Activated CD8-positive, alpha-beta memory T cell treated with anti-CD3 and anti-CD28 coated beads, Interleukin-2, amount 50 U/mL, for 24 hours (primary cell): Measurements from ENCODE around the gene CNTN5.
"Not testable (repeated sequence)": the region's sequence is repeated elsewhere in the genome, so short reads cannot be mapped to it uniquely, and the experiment has no call there.

ENCODE experiments used
- DNase-seq: peaks from one replicate; pipeline ENCODE4 v3.0.0-alpha.2; 2020; ENCODE audit errors: extremely low read depth

CNTN5 gene

DNA sequence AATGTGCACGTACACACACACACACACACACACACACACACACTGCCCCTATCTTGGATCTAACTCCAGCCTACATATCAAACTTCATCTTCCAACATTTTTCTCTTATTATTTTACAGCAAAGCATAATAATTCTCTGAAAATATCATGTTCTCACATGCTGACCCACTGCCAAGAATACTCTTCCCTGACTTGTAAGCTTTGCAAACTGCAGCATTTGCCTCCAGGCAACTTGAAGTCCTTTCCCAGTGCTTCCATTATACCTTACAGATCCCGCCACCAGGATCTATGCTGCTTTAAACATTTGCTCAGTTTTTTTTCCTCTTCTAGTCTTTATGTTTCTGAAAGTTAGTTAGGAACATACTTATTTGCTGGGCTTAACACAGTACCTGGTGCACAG is 1183.0 kb downstream of the CNTN5 start:
- no peak for DNase-seq

GRCh38 chr11:100205926-100206325 is 1185.2 kb downstream of the CNTN5 start:
- no peak for DNase-seq

- DNase-seq = no peak
Measured at GRCh38 chr11:100208207-100208606, 1187.5 kb downstream of the CNTN5 start.

DNA sequence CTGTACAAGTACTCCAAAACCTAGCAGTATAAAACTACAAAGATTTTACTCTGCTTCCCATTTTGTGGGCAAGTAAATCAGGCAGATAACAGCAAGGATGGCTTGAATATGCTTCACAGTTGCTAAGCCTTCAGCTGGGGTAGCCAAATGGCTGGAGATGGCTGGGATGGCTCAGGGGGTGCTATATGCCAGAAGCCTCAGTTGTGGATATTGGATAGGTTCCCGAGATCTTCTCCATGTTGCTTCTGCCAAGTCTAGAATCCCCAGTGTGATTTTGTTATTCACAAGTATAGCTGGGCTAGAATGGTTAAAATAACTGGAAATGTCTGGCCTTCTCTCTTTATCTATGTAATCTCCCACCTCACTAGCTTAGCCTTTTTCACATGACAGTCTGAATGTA is 1194.0 kb downstream of the CNTN5 start:
- no peak for DNase-seq

DNA sequence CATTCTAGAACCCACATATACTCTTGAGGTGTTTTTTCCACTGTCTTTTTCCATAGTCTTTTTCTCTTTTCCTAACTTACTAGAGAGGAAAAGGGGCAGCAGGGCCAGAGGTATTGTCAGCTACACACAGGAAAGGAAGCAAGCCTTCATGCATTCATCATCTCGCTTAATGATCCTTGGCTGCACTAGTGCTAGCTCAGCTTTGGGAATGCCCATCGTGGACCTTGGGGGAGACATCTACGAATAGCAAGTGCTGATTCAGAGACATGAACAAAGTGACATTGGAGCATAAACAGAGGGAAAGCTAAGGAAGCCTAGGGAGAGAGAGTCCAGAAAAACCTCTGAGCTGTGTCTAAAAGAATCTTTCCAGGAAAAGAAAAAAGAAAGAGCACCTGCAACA is 1200.1 kb downstream of the CNTN5 start:
- DNase-seq = no peak

- DNase-seq = no peak
Measured at GRCh38 chr11:100221791-100222190, 1201.0 kb downstream of the CNTN5 start.

DNA sequence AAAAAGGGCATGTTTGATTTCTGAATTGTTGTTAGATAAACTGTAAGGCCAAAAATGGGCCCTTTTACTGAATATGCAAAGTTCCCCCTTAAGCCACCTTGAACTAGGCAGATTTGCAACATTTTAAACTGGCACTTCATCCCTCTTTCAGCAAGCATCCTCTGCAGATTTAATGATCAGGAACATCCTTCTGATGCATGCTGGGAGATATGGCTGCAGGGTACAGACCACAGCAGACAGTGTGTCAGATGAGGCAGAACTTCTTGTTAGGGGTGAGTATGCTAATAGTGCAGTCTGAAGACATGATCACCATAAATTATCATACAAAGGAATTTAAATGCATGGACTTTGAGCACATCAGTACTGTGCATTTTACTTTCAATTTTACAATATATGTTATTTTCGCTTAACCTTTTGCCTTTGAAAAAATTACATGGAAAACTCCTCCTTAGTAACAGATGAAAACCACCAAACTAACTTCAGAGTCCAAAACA is 1203.8 kb downstream of the CNTN5 start:
- DNase-seq = no peak

- DNase-seq = no peak
Measured at GRCh38 chr11:100229086-100229485, 1208.3 kb downstream of the CNTN5 start.

DNA sequence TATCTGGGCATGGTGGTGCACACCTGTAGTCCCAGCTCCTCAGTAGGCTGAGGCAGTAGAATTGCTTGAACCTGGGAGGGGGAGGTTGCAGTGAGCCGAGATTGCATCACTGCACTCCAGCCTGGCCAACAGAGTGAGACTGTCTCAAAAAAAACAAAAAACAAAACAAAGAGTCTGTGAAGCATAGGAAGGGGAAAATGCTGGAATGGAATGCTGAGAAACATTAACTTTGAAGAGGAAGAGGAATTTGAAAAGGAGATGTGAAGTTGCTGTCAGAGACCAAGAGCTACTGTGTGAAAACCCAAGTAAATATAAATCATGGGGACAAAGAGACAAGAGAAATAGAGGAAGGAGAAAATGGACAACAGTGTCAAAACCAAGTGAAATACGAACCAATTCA is 1211.3 kb downstream of the CNTN5 start:
- DNase-seq = no peak

DNA sequence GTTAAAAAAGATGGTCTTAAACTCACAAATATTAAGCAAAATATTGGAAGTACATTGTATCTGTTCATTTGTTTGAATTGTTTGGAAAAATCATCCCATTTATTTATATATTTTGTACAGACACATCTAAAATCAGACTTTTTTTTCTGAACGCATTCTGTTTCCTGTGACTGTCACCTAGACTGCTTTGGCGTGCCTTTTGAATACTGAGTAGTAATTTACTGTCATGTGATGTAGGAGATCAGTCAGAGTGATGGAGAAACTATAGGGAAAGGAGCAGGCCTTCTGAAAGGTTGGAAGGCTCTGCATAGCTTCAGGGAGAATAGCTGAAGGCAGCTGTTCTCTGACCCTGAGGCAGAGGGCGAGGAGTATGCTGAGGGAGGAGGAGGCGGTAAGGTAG is 1214.3 kb downstream of the CNTN5 start:
- DNase-seq = no peak

GRCh38 chr11:100240025-100240539 is 1219.3 kb downstream of the CNTN5 start:
- DNase-seq = no peak

DNA sequence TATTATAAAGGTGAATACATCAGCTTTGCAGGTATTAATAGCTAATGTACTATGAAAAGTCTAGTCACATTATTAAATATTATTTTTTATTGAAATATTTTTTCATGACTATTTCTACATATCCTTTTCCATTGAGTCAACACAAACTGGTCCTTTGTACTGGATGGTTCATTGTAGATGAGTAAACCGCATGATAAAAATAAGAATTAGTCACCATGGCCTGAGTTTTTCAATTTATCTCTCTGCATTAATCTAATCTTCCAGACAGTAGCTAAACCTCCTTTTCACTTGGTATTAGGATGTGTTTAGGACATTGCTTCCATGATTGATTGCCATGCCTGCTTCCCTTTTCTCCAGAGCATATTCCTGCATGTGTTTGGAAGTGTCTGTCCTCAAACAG is 1227.0 kb downstream of the CNTN5 start:
- DNase-seq = no peak

- not testable (repeated sequence) for DNase-seq
Measured at GRCh38 chr11:100257238-100257803, 1236.6 kb downstream of the CNTN5 start.

- DNase-seq = no peak
Measured at GRCh38 chr11:100269516-100269915, 1248.8 kb downstream of the CNTN5 start.

DNA sequence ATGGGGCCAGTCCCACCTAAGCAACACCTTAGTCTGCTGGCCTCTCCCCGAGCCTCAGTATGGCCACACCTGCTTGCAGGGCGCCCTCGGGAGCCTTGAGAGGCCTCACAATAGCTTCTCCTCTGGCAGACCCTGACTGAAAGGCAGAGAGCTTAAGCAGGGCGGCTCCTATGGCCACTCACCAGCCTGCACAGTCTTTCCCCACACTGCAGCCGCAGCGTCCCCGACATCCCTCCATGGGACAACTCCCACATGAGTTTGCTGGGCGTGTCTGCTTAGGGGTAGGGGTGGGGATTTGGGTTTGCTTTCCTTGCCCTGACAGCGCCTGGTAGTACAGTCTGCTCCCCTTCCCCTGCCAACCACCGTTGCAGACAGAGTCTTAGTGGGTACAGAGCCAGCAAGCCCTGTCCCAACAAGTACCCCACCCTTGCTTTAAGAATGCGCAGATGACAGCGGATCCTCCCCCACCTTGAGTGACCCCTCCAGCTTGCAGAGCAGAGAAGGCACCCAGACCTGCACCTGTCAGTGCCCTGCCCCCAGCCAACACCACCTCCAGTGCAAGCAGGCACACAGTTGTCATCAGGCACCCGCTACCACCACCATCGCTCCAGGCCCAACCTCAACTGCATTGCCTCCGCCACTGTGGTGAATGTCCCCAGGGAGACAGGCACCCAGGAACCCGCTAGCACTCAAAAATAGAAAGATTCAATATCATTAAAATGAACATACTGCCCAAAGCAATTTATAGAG is 1252.5 kb downstream of the CNTN5 start:
- no peak for DNase-seq

GRCh38 chr11:100274466-100274865 is 1253.7 kb downstream of the CNTN5 start:
- not testable (repeated sequence) for DNase-seq

DNA sequence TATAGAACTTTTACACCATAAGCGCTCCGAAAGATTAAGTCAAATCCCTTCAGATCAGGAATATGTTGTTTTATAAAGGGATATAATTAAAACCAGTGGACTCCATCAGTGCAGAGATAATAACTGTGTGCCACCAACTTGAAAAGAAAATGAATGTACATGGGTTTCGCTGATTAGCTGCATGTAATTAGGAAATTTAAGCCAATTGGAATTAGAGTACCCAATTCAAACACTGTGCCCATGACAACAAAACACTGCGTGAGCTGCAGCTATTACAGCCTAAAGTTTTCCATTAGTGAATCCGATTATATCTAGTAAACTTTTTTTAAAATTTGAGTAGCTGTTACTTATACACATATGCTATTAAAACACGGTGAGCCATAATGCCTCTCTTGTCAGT is 1274.0 kb downstream of the CNTN5 start:
- no peak for DNase-seq

DNA sequence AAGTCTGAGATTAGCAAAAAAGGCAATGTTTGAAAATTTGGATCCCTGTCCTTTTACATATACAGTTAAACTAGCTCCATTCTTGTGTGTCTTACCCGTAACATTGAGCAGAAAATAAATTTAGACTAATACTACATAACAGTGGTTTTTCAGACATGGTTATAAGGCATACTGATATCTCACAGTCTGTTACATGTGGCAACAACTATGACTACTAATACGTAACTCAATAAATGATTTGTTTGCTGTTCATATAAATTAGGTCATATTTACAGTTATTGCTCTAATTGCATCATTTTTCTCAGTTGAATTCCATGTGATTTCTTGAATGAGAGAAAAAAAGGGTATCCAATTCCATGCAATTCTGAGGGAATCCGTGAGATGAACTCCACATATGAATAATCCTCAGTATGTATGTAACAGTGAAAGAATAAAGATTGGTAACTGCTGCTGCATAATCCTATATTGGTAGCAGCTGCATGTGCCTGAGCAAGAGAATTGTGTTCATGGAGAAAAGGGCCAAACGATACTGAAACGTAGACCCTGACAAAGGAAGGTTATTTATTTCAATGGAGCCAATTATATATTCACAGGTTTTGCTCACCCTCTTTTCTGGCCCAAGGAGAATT is 1275.4 kb downstream of the CNTN5 start:
- DNase-seq = no peak

GRCh38 chr11:100297516-100297915 is 1276.8 kb downstream of the CNTN5 start:
- DNase-seq = no peak

DNA sequence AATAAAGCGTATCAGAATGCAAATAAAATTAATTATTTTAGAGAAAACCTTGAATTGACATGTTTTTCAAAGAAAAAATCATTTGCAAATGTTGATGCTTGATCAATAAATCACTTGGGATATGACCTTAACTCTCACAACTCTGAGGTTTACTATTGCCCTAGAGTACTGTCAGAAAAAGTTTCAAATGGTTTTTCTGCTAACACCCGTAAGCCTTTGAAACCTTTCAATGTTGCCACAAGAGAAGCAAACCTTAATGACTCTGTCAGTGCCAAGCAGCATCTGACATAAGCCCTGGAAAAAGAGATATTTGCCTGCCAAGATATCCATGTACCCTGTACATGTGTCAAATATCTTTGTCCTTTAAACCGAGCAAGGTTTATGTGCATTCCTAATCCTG is 1282.1 kb downstream of the CNTN5 start:
- no peak for DNase-seq

DNA sequence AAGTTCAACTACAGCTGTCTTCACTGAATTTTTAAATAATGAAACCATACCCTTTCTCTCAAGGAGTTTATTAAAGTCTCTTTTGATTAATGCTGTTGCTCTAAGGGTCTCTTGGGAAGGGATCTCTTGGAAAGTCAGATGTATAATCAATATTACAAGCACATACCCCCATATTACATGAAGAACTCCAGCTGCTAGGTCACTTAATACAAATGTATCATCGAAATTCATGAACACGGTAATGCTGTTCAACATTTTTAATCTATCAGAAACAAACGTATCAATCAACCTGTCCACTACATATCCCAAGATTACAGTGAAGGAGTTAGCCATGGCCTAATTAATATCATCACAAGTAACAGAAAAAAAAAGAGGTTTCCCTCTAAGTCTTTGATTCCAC is 1283.1 kb downstream of the CNTN5 start:
- DNase-seq = no peak

- DNase-seq = no peak
Measured at GRCh38 chr11:100308202-100308601, 1287.5 kb downstream of the CNTN5 start.

DNA sequence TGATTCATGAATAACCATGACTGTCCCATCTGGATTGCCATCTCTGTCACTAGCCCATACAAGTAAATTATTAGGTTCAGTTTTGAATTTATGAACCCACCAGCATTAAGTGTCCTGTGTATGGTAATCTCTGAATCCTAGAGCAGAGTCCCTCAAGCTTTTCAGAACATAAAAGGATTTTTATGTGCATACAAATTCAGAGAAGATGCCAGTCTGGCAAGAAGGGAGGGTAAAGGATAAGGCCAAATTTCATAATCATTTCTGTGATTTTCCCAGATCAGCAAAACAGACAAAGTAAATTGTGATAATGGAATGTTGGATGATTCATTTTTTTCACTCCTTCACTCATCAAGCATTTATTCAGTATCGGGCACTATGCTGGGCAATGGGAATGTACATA is 1295.2 kb downstream of the CNTN5 start:
- DNase-seq = no peak
